ENCODE data around the gene FAM149B1. TPM values are rescaled to one million over a fixed set of nuclear protein-coding genes. Genes with fewer than 3 reads are reported as not detected.
A peak's percentile ranks its signal among the peaks of the same experiment; 100 is the strongest.

Gene FAM149B1
- total and polyA plus RNA-seq, 2 of the 13 experiments (the other 11 are each of a cell fraction or from before 2014, with no cell fraction given) = 9.3 to 16.8 TPM

GRCh38 chr10:73252445-73253224 is 84.7 kb downstream of the FAM149B1 start, which contains the start of gene MRPS16 (continued):
- TF ChIP-seq FOSL2 (CRISPR knock-in tag; IDR thresholded peaks at IDR 0.05) = peak; percentile 86
- no peak for TF ChIP-seq CCAR2 (optimal IDR thresholded peaks at IDR 0.05; ENCODE audit: low read depth, low read length)
- TF ChIP-seq ATF7-NPFF (CRISPR knock-in tag; IDR thresholded peaks at IDR 0.05; ENCODE audit: low read depth) = peak; percentile 76
- peak; percentile 93; the same call in 1 of the 2 replicates for TF ChIP-seq ERF (CRISPR knock-in tag; IDR thresholded peaks at IDR 0.05)
- 0 out of 2 replicates have a peak, but pooled peaks have one; percentile 40 for TF ChIP-seq ZNF570 (CRISPR knock-in tag; IDR thresholded peaks at IDR 0.05; ENCODE audit: borderline replicate concordance)
- TF ChIP-seq MED1 (CRISPR knock-in tag; IDR thresholded peaks at IDR 0.05) = peak; percentile 72
- no peak; the same call in 1 of the 2 replicates for TF ChIP-seq NFAT5 (CRISPR knock-in tag; IDR thresholded peaks at IDR 0.05)
- no peak for TF ChIP-seq RAD51 (IDR thresholded peaks at IDR 0.05; ENCODE audit: borderline replicate concordance)
- no peak for TF ChIP-seq ZNF672 (CRISPR knock-in tag; IDR thresholded peaks at IDR 0.05)
- peak; percentile 47; the same call in 1 of the 2 replicates for TF ChIP-seq ZFP82 (CRISPR knock-in tag; IDR thresholded peaks at IDR 0.05; ENCODE audit: borderline replicate concordance)
- no peak for TF ChIP-seq TCF7 (IDR thresholded peaks at IDR 0.05; ENCODE audit: low read depth)
- peak; percentile 94; the same call in 1 of the 2 replicates for TF ChIP-seq ZZZ3 (CRISPR knock-in tag; IDR thresholded peaks at IDR 0.05; ENCODE audit: borderline replicate concordance)
- no peak for TF ChIP-seq ZNF337 (CRISPR knock-in tag; IDR thresholded peaks at IDR 0.05; ENCODE audit: borderline replicate concordance, low read depth)
- TF ChIP-seq ZNF800 (CRISPR knock-in tag; IDR thresholded peaks at IDR 0.05) = no peak
- TF ChIP-seq PRDM4 (CRISPR knock-in tag; IDR thresholded peaks at IDR 0.05; ENCODE audit: borderline replicate concordance) = no peak
- TF ChIP-seq CEBPG (CRISPR knock-in tag; IDR thresholded peaks at IDR 0.05) = peak; percentile 59
- TF ChIP-seq ZNF574 (CRISPR knock-in tag; IDR thresholded peaks at IDR 0.05) = peak; percentile 90

Measured in HepG2 (cell line).